GM19025 (cell line): Measurements from ENCODE around the gene KLHL5.
"Not testable (repeated sequence)": the region's sequence is repeated elsewhere in the genome, so short reads cannot be mapped to it uniquely, and the experiment has no call there.

Experiments
- ATAC-seq: cut with Tn5 transposase; IDR thresholded peaks from one replicate; pipeline ENCODE4 v1.9.1; 2021; ENCODE audit warnings: mild to moderate bottlenecking, low read depth, moderate library complexity; ENCODE audit not compliant: unreplicated experiment

KLHL5 gene

DNA sequence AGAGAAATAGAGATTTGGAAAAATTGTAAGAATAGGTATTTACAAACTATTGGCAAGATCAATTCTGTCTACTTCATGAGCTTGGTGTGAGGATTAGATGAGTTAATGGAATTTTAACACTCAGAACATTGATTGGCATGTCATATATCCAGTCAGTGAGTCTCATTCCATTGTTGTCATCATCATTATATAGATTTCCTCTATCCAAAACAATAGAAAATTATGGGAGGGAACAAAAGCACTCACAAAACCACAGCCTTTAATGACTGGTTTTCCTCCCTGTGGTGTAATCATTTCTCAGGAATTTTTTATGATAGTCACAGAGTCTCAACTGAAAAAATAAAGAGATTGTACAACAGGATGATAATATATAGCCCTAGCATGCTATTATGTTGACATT lies 21.1 kb downstream of the KLHL5 start:
- no peak for ATAC-seq

- no peak for ATAC-seq
These were observed 23.9 kb downstream of the KLHL5 start for GRCh38 chr4:39085891-39086290.

DNA sequence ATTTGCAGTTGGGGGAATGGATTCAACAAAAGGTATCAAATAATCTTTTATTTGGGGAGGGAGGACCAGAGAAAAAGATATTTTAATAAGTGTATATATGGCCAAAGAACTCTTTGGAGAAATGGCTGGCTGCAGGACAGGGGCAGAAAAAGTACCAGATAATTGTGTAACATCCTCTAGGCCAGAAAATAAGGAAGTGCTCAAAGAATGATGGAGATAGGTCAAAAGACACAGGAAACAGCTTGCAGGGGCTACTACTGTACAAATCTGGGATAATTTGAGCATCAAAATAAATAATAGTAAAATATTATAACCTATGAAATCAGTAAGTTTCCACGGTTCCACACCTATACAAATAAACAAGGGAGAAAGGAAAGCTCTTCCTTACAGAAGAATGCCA lies 34.8 kb downstream of the KLHL5 start:
- ATAC-seq: no peak

GRCh38 chr4:39097290-39097689 lies 35.3 kb downstream of the KLHL5 start:
- no peak for ATAC-seq

DNA sequence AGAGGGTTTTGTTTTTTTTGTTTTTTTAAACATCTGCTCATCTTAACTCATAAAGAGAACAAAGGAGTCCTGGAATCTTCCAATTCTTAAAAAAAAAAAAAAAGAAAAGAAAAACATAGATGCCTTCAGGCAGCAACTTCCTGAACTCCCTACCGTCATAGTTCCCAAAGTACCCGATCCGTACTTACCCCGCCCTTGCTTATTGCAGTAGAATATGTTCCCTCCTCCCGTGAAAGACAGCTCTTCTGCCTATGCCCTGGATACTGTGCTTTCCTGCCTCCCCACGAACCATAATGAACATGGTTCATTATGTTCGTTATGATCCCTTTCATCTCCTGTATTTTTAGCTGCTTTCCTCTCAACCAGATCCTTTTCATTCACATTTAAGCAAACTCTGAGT lies 40.3 kb downstream of the KLHL5 start:
- ATAC-seq: no peak

GRCh38 chr4:39103291-39103690 lies 41.3 kb downstream of the KLHL5 start:
- ATAC-seq: no peak

GRCh38 chr4:39104255-39104654 lies 42.2 kb downstream of the KLHL5 start:
- ATAC-seq: no peak

DNA sequence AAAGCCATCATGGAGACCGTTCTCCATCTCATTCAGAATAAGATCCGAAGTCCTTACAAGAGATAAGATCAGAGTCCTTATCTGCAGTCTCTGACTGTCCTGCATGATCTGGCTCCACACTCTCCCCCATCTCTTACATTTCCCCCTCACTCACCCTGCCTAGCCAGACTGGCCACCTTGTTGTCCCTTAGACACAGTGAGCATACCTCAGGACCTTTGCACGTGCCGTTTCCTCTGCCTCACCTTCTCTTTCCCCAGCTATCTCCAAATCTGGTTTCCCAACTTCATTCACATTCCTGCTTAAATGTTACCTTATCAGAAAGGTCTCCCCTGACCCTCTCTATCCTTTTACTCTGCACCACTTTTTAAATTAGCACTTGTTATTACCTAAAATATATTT lies 44.0 kb downstream of the KLHL5 start:
- no peak for ATAC-seq

- ATAC-seq: no peak
These were observed 52.4 kb downstream of the KLHL5 start for GRCh38 chr4:39114436-39114835.

DNA sequence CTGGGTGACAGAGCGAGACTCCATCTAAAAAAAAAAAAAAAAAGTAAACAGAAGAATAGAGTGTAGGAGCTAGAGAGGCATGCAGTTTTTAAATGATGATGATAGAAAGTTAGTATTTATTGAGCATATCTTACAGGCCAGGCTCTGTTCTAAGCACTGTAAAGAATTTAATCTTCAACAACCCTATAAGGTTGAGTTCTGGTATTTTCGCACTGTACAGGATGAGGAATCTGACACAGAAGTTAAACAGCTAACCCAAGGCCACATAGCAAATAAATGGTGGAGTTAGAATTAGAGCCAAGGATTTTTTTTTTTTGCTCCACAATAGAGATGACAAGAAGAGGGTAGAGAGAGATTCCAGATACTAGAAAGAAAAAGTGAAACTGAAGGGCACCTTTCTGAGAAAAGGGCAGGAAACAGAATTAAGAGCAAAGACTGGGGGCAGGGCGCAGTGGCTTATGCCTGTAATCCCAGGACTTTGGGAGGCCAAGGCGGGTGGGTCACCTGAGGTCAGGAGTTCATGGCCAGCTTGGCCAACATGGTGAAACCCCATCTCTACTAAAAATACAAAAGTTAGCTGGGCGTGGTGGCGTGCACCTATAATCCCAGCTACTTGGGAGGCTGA lies 56.1 kb downstream of the KLHL5 start:
- ATAC-seq: no peak

DNA sequence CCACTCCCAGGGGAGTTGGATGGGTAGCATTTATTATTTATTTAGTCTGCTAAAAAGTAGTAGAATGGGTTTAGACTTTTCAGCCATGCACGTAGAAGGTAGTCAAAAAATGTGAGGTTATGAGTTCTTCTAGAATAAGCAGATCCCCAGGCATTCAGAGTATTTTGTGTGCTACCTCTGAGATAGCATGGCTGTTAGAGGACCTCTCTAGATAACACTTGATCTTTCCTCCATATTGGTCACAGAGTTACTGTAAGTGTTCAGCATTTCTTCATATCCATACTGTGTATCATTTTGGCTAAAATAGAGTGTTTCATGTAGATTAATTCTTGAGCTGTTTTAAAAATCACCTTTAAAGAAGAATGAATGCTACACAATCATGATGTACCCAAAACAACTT lies 58.4 kb downstream of the KLHL5 start:
- ATAC-seq: no peak

DNA sequence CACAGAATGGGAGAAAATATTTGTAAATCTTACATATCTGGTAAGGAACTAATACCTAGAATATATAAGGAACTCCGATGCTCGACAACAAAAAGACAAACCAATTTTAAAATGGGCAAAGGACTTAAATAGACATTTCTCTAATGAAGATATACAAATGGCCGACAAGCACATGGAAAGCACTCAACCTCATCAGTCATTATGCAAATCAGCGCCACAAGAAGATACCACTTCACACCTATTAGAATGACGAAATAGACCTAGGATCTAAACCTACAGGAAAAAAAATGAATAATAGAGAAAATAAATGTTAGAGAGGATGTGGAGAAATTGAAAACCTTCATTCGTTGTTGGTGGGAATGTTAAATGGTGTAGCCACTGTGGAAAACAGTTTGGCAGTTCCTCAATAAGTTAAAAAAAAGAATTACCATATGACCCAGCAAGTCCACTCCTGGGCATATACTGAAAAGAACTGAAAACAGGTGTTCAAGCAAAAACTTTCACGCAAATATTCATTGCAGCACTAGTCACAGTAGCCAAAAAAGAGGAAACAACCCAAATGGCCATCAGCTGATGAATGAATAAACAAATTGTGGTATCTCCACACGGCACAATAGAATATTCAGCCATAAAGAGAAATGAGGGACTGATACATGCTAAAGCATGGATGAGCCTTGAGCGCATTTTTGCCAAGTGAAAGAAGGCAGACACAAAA lies 63.0 kb downstream of the KLHL5 start:
- ATAC-seq: no peak

DNA sequence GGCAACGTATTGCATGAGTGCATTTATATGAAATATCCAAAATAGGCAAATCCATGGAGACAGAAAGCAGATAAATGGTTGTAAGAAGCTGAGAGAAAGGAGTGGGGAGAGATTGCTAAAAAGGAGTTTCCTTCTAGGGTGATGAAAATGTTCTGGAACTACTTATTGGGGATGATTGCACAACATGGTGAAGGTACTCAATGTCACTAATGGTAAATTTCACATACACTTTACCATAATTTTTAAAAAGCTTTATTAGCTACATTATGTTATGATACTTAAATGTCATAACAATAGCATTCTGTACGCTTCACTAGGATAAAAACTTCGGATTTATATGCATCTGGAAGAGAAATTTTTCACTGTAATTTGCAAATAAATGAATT lies 63.6 kb downstream of the KLHL5 start:
- no peak for ATAC-seq

DNA sequence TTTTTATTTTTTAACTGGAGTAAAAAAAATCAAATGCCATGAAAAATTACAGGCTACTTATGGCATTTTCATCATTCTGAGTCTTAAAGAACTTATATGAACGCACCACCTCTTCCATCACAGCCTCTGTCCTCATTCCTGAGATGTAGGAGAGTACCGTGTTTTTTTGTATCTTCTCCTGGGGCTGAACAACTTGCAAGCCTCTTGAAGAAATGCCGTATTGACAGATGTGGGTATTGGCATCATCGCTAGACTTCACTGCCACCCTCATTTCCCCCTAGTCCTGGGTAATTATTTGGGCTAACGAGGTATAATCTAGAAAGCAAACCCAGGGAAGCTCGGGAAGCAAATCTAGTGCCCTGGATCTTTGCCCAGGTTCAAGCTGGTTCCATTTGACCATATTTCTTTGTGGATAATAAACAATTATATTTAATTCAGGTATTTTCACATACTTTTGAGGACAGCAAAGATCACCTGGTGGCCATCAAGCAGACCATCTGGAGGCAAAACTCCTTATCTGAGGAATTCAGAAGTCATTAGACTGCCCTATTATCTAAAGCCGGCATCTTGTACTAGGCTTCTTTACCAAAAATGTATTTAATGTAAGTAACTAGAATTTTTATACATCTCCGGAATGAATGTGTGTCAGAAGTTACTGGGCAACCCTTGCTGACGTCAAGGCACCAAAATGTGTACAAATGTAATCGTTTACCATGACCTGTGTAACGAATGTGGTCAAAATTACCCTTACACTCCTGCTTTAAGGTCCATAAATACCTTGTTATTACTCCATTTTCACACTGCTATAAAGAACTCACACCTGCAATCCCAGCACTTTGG lies 64.4 kb downstream of the KLHL5 start:
- ATAC-seq: no peak

DNA sequence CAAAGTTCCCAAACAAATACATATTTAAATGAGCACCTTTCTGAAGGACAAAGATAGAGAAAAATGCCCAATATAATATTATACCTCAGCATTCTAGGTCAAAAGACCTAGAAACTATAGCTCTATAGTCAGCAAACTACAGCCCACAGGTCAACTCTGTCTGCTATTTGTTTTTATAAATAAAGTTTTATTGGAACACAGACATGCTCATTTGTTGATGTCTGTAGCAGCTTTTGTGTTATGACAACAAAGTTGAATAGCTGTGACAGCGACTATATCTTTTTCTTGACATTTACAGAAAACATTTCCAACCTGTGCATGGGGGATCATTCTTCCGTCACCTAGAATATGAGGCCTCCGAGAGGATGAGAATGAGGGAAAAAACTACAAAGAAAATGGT lies 71.6 kb downstream of the KLHL5 start:
- ATAC-seq: no peak

DNA sequence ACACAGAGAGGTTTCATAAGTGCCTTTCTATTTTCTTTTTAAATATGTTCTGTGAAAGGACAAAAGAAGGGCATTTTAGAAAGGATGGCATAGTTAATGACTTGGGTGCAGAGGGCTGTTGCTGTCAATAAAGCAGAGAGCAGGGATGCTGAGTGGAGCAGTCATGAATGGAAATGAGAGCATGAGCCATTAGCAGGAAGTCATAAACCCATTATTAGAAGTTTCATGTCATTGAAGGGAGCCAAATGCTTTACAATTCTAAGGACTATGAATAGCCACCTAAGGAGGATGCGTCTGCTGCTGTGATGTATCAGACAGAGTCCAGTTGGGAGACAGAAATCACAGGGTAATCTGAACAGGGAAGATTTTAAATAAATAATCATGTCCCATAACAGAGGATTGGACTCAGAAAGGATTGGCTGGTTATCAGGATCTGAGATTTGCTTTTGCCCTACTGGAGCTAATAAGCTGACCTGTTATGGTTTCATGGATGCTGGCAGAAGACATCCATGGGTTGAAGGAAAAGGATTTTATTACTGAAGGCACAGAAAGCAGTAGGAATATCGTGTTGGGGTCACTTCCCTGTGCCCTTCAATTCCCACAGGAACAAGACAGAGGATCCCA lies 72.8 kb downstream of the KLHL5 start:
- no peak for ATAC-seq

DNA sequence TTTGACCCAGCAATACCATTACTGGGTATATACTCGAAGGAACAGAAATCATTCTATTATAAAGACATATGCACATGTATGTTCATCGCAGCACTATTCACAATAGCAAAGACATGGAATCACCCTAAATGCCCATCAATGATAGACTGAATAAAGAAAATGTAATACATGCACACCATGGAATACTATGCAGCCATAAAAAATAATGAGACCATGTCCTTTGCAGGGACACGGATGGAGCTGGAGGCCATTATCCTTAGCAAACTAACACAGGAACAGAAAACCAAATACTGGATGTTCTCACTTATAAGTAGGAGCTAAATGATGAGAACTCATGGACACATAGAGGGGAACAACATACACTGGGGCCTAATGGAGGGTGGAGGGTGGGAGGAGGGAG lies 76.2 kb downstream of the KLHL5 start:
- not testable (repeated sequence) for ATAC-seq

DNA sequence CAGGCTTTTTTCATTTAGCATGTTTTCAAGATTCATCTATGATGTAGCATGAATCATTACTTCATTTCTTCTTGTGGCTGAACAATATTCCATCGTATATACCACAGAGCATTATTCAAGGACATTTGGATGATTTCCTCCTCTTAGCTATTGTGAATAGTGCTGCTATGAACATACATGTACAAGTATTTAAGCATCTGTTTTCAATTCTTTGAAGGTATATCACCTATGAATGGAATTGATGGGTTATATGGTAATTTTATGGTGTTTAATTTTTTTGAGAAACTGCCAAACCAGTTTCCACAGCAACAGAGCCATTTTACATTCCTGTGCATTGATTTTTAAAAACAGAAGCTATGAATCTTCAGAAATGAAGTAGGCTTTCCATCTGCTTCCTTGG lies 84.2 kb downstream of the KLHL5 start:
- no peak for ATAC-seq

DNA sequence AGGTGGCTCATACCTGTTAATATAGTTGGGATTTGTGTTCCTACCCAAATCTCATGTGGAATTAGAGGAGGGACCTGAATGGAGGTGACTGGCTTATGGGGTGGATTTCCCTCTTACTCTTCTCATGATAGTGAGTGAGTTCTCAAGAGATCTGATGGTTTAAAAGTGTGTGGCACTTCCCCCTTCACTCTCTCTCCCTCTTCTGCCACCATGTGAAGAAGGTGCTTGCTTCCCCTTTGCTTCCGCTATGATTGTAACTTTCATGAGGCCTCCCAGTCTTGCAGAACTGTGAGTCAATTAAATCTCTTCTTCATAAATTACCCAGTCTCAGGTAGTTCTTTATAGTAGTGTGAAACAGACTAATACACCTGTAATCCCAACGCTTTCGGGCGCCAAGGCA lies 92.0 kb downstream of the KLHL5 start:
- no peak for ATAC-seq

DNA sequence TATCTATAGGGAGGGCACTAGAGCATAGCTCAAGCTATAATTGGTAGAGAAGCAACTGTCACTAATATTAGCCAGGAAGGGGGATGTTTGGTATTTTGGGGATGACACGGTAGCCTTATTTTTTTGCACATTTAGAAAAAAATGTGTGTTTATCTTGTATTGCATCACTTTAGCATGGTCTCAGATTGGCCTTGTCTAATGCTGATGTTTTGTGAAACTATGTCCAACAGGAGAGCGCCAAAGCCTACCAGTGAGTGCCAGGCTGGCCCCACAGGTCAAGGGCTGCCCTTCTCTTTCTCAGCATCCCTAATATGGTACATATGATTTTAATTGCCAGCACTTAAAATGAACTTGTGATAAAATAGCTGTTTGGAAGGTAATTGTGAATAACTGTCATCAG lies 95.5 kb downstream of the KLHL5 start:
- no peak for ATAC-seq

DNA sequence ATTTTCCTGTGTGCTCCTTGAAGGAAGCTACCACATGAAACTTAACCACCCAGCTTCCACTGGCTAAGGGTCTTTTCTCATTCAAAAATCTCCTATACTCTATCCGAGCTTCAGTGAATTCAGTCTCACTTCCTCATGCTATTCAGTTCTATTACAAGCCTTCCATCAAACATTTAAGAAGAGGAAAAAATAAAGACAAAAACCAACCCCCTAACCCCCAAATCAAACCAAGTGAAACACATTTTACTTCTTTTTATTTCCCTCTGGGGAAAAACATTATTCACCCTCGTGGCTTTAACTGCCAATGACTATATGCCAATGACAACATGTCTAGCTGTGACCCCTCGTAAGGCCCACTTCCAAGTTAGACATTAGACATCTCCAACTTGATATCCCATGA lies 104.1 kb downstream of the KLHL5 start:
- ATAC-seq: no peak
